ENCODE results near the gene RGS3. TPM values are rescaled to one million over a fixed set of nuclear protein-coding genes. Genes with fewer than 3 reads are reported as not detected.

The RGS3 gene
- total and polyA plus RNA-seq, 2 of the 13 experiments (the other 11 are each of a cell fraction or from before 2014, with no cell fraction given) = 17.1 to 28.8 TPM

DNA sequence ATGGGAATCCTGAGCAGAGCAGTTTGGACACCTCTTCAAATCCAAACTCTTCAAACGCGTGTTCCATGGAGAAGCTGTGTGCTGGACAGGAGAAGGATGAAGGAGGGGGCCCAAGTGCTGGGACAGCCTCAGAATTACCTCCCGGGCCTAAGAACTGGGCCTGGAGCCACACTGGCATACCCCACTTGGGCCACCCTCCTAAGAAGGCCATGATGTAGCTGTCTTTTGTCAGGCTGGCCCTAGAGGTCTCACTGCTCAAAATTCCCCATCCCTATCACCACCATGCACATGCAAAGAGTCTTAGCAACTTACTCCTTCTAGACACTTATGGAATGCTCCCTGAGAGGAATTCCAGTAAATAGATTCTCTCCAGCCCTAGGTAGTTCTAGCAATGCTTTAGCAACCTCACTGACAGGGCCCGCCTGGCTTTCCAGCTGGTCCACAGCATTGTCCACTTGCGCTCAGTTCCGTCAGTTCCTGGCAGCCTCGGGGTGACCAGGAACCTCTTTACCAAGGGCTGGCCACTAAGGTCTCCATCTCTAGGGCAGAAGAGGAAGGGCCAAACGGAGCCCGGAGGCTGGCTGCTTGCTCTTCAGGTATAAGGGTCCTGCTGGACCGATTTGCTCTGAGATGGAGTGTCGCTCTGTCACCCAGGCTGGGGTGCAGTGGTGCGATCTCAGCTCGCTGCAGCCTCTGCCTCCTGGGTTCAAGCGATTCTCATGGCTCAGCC, 75.3 kb downstream of the RGS3 start (continued):
- TF ChIP-seq, protein P1, sequence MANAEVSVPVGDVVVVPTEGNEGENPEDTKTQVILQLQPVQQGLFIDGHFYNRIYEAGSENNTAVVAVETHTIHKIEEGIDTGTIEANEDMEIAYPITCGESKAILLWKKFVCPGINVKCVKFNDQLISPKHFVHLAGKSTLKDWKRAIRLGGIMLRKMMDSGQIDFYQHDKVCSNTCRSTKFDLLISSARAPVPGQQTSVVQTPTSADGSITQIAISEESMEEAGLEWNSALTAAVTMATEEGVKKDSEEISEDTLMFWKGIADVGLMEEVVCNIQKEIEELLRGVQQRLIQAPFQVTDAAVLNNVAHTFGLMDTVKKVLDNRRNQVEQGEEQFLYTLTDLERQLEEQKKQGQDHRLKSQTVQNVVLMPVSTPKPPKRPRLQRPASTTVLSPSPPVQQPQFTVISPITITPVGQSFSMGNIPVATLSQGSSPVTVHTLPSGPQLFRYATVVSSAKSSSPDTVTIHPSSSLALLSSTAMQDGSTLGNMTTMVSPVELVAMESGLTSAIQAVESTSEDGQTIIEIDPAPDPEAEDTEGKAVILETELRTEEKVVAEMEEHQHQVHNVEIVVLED (CRISPR knock-in tag; IDR thresholded peaks at IDR 0.05; ENCODE audit: borderline replicate concordance) = no peak
- TF ChIP-seq, protein P2, sequence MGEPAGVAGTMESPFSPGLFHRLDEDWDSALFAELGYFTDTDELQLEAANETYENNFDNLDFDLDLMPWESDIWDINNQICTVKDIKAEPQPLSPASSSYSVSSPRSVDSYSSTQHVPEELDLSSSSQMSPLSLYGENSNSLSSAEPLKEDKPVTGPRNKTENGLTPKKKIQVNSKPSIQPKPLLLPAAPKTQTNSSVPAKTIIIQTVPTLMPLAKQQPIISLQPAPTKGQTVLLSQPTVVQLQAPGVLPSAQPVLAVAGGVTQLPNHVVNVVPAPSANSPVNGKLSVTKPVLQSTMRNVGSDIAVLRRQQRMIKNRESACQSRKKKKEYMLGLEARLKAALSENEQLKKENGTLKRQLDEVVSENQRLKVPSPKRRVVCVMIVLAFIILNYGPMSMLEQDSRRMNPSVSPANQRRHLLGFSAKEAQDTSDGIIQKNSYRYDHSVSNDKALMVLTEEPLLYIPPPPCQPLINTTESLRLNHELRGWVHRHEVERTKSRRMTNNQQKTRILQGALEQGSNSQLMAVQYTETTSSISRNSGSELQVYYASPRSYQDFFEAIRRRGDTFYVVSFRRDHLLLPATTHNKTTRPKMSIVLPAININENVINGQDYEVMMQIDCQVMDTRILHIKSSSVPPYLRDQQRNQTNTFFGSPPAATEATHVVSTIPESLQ (CRISPR knock-in tag; conservative IDR thresholded peaks at IDR 0.05) = no peak
- TF ChIP-seq, protein P3, sequence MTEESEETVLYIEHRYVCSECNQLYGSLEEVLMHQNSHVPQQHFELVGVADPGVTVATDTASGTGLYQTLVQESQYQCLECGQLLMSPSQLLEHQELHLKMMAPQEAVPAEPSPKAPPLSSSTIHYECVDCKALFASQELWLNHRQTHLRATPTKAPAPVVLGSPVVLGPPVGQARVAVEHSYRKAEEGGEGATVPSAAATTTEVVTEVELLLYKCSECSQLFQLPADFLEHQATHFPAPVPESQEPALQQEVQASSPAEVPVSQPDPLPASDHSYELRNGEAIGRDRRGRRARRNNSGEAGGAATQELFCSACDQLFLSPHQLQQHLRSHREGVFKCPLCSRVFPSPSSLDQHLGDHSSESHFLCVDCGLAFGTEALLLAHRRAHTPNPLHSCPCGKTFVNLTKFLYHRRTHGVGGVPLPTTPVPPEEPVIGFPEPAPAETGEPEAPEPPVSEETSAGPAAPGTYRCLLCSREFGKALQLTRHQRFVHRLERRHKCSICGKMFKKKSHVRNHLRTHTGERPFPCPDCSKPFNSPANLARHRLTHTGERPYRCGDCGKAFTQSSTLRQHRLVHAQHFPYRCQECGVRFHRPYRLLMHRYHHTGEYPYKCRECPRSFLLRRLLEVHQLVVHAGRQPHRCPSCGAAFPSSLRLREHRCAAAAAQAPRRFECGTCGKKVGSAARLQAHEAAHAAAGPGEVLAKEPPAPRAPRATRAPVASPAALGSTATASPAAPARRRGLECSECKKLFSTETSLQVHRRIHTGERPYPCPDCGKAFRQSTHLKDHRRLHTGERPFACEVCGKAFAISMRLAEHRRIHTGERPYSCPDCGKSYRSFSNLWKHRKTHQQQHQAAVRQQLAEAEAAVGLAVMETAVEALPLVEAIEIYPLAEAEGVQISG (CRISPR knock-in tag; IDR thresholded peaks at IDR 0.05) = no peak

DNA sequence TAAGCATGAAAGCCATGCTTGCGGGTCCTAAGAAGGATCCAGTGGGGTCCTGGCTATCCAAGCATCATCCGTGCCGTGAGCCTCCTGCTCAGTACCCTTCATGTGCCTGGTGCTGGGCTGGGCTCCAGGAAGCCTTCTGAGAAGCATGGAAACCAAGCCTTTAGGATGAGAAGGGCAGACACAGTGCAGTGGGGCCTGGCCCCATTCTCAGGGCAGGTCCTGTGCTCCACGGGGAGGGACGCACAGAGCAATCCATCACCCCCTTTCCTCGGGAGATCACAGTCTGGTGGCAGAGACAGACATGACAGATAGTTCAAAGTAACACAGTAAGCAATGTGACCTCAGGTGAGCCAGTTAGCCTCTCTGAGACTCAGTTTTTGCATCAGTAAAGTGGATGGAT, 76.9 kb downstream of the RGS3 start:
- Histone ChIP-seq H3K36me3 (replicated peaks in 1 of 2; ENCODE audit: control insufficient read depth in 1 of 2, insufficient read depth in 2 of 2, low read length in 2 of 2) (peaks cover 40 to 80% of the 10 kb centered on the region in 2 experiments), H3K4me2 (ENCODE audit: low read depth, low read length) (no peak overlapping the region), H3K9ac (ENCODE audit: insufficient read depth, low read depth, low read length) (no peak overlapping the region), H3K4me3 (replicated peaks in 1 of 3; ENCODE audit: insufficient read depth in 1 of 3, low read depth in 2 of 3, low read length in 3 of 3) (no peak overlapping the region), H3K27me3 (ENCODE audit: control insufficient read depth in 1 of 2, insufficient read depth in 2 of 2, low read length in 2 of 2) (no peaks in the 10 kb centered on the region), H3K9me3 (ENCODE audit: low read length) (no peaks in the 10 kb centered on the region), H3K27ac (ENCODE audit: extremely low read length, insufficient read depth, low read length) (no peak overlapping the region), H3K4me1 (ENCODE audit: insufficient read depth, low read length) (no peaks in the 10 kb centered on the region), H3K79me2 (ENCODE audit: insufficient read depth, low read length) (no peaks in the 10 kb centered on the region), H2AFZ (ENCODE audit: low read length) (no peak overlapping the region), H4K20me1 (ENCODE audit: insufficient read depth, low read length) (no peaks in the 10 kb centered on the region)
- no TSS peak for BruUV-seq (replicated peaks)
- ATAC-seq (no peak), DNase-seq (ENCODE audit: low spot score) (no peak), FAIRE-seq (no peak)
- intact Hi-C loops (cut with micrococcal nuclease; ENCODE audit: unreplicated experiment) (no loop called here), in situ Hi-C loops (cut with HindIII; ENCODE audit: extremely low pct_ligation_motif_present, low pct_unique_long_range_greater_than_20kb) (no loop called here)
- POLR2A ChIA-PET = no interaction called here
- WGBS (ENCODE audit: low lambda C conversion rate) = 89% methylated on average over 4 of the region's 6 CpGs
- CTCF ChIA-PET (ENCODE audit: low intra/inter-chr PET ratio, low total read pairs) = no interaction called here
- no peak for TF ChIP-seq MAZ (IDR thresholded peaks at IDR 0.05; ENCODE audit: borderline replicate concordance, low read depth, low read length)
- no peak for TF ChIP-seq MAZ (CRISPR knock-in tag; IDR thresholded peaks at IDR 0.05; ENCODE audit: low read depth)
- TF ChIP-seq, protein P4, sequence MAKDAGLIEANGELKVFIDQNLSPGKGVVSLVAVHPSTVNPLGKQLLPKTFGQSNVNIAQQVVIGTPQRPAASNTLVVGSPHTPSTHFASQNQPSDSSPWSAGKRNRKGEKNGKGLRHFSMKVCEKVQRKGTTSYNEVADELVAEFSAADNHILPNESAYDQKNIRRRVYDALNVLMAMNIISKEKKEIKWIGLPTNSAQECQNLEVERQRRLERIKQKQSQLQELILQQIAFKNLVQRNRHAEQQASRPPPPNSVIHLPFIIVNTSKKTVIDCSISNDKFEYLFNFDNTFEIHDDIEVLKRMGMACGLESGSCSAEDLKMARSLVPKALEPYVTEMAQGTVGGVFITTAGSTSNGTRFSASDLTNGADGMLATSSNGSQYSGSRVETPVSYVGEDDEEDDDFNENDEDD (CRISPR knock-in tag; IDR thresholded peaks at IDR 0.05; ENCODE audit: borderline replicate concordance) = no peak
- TF ChIP-seq, protein P5, sequence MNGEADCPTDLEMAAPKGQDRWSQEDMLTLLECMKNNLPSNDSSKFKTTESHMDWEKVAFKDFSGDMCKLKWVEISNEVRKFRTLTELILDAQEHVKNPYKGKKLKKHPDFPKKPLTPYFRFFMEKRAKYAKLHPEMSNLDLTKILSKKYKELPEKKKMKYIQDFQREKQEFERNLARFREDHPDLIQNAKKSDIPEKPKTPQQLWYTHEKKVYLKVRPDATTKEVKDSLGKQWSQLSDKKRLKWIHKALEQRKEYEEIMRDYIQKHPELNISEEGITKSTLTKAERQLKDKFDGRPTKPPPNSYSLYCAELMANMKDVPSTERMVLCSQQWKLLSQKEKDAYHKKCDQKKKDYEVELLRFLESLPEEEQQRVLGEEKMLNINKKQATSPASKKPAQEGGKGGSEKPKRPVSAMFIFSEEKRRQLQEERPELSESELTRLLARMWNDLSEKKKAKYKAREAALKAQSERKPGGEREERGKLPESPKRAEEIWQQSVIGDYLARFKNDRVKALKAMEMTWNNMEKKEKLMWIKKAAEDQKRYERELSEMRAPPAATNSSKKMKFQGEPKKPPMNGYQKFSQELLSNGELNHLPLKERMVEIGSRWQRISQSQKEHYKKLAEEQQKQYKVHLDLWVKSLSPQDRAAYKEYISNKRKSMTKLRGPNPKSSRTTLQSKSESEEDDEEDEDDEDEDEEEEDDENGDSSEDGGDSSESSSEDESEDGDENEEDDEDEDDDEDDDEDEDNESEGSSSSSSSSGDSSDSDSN (CRISPR knock-in tag; IDR thresholded peaks at IDR 0.05) = no peak
- TF ChIP-seq ZNF629 (CRISPR knock-in tag; conservative IDR thresholded peaks at IDR 0.05) = no peak
- TF ChIP-seq ZNF616 (CRISPR knock-in tag; IDR thresholded peaks at IDR 0.05; ENCODE audit: low read depth) = no peak
- TF ChIP-seq JUND (CRISPR knock-in tag; IDR thresholded peaks at IDR 0.05) = no peak
- no peak for TF ChIP-seq ZSCAN12 (CRISPR knock-in tag; IDR thresholded peaks at IDR 0.05)
- TF ChIP-seq FOXJ3 (CRISPR knock-in tag; IDR thresholded peaks at IDR 0.05; ENCODE audit: borderline replicate concordance) = no peak
